Astrocyte (in vitro differentiated cells and primary cell): ENCODE data around the gene PATL1.

Source experiments
- EZH2 ChIP-seq: IDR thresholded peaks from 2 replicates; pipeline ENCODE4 v1.6.1; 2012; ENCODE audit warnings: mild to moderate bottlenecking, low read length, inconsistent platforms; ENCODE audit not compliant: insufficient read depth
- TF ChIP-seq, protein P1 (sequence below): IDR thresholded peaks from 2 replicates; pipeline ENCODE4 v1.5.1; 2011; ENCODE audit warnings: low read depth, mild to moderate bottlenecking, inconsistent platforms, low read length, moderate library complexity; ENCODE audit not compliant: insufficient read depth

DNA sequence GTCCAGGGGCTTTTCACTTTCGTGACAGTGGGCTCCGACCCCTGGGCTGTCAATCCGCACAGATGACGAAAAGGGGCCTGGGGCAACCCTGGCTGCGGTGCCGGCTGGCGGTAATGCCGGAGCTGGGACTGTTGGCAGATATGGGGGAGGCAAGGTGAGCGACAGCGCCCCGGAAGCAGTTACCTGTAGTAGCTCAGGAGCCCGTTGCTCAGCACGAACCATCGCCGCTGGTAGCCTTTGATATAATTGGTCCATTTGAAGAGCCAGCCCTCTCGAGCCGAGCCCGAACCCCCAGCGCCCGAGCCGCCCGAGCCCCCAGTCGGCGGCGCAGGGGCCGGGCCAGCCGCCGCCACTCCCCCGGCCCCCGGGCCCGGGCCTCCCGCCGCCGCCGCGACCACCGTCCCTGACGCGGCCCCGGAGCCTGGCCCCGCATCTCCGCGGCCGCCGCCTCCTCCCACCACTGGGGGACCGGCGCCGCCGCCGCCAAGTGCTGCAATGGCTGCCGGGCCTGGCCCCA is 53.7 kb downstream of the PATL1 start:
- TF ChIP-seq, protein P1, sequence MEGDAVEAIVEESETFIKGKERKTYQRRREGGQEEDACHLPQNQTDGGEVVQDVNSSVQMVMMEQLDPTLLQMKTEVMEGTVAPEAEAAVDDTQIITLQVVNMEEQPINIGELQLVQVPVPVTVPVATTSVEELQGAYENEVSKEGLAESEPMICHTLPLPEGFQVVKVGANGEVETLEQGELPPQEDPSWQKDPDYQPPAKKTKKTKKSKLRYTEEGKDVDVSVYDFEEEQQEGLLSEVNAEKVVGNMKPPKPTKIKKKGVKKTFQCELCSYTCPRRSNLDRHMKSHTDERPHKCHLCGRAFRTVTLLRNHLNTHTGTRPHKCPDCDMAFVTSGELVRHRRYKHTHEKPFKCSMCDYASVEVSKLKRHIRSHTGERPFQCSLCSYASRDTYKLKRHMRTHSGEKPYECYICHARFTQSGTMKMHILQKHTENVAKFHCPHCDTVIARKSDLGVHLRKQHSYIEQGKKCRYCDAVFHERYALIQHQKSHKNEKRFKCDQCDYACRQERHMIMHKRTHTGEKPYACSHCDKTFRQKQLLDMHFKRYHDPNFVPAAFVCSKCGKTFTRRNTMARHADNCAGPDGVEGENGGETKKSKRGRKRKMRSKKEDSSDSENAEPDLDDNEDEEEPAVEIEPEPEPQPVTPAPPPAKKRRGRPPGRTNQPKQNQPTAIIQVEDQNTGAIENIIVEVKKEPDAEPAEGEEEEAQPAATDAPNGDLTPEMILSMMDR, result no peak
- TF ChIP-seq EZH2, result no peak
